Coronary artery (tissue), 2 donors: Measurements from ENCODE around the gene EHD4.

ENCODE experiments used
- DNase-seq: peaks from one replicate; pipeline ENCODE4 v3.0.0-alpha.2; 2017; ENCODE audit warnings: low spot score
- H3K27ac ChIP-seq, 2 donors: fragments of 200-600 bp; sonication (generic); one replicate each; pipeline ENCODE4 v1.5.1; 2016 to 2019
- H3K4me3 ChIP-seq: fragments of 200-600 bp; sonication (generic); 2 replicates; pipeline ENCODE4 v1.5.1; 2016; ENCODE audit warnings: mild to moderate bottlenecking, moderate library complexity
- TF ChIP-seq, protein P1 (sequence below): fragments of 200-600 bp; sonication (generic); IDR thresholded peaks from one replicate; pipeline ENCODE4 v1.5.1; 2019; ENCODE audit warnings: antibody characterized with exemption

EHD4 gene

DNA sequence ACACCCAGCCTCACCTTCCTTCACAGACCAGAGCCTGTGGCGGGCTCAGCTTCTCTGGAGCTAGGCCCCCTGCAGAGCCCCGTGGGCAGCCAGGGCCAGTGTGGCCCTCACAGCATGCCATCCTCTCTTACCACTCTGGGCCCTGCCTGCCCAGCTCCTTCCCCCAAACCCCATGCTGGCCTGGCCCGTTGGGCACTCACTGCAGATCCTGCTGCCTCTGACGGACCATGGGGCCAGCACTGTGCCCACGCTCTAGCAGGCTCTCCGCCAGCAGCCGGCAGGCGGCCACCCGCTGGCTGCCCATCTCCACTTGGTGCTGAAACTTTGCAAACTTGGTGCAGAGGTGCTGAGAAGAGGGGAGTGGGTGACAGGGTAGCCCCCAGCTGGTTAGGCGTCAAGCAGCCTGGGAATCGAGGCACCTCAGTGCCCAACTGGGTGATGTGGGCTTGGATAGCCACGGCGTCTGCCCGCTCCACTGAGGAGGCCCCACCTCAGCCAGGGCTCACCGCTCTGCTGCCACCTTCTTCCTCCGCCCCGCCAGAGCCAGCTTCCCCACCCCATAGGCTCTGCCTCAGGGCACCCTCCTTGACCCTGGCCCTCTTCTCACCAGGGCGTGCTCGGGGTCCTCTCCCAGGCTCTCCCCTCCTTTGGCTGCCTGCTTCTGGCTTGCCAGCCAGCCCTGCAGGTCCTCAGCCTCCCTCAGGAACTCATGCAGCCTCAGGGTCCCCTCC is 101.0 kb downstream of the EHD4 start:
- Histone ChIP-seq H3K27ac (no peak overlapping the region), H3K4me3 (no peak overlapping the region)
- no peak for DNase-seq
- TF ChIP-seq, protein P1, sequence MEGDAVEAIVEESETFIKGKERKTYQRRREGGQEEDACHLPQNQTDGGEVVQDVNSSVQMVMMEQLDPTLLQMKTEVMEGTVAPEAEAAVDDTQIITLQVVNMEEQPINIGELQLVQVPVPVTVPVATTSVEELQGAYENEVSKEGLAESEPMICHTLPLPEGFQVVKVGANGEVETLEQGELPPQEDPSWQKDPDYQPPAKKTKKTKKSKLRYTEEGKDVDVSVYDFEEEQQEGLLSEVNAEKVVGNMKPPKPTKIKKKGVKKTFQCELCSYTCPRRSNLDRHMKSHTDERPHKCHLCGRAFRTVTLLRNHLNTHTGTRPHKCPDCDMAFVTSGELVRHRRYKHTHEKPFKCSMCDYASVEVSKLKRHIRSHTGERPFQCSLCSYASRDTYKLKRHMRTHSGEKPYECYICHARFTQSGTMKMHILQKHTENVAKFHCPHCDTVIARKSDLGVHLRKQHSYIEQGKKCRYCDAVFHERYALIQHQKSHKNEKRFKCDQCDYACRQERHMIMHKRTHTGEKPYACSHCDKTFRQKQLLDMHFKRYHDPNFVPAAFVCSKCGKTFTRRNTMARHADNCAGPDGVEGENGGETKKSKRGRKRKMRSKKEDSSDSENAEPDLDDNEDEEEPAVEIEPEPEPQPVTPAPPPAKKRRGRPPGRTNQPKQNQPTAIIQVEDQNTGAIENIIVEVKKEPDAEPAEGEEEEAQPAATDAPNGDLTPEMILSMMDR = no peak

DNA sequence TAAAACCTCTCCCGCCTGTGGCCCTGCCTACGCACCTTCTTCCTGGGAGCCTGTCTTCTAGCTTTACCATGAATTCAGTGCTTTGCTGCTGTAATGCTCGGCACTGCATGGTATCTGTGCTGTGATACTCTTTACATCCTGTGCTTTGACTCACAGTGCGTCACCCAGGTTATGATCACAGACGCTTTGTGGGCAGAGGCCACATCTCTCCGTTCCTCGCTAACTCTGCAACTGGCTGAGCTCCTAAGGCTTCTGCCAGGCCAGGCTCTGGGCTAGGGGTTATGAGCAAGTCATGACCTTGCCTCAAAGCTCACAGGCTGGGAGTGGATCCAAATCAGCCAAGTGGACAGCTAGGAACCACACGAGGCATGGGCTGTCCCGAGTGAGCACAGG is 101.7 kb downstream of the EHD4 start:
- H3K27ac ChIP-seq = no peak overlapping the region

GRCh38 chr15:41869770-41870688 is 102.3 kb downstream of the EHD4 start:
- TF ChIP-seq, protein P1 = no peak
- no peak for DNase-seq
- H3K4me3 ChIP-seq = no peak overlapping the region
- H3K27ac ChIP-seq = no peak overlapping the region

More for the DNA sequence above, 101.7 kb downstream of the EHD4 start:
- no peak for DNase-seq
- TF ChIP-seq, protein P1 = no peak
- no peak overlapping the region for H3K4me3 ChIP-seq

- no peak for DNase-seq
- TF ChIP-seq, protein P1 = no peak
- H3K27ac ChIP-seq = no peak overlapping the region
- no peak overlapping the region for H3K4me3 ChIP-seq
Observed at GRCh38 chr15:41868321-41868720, 104.0 kb downstream of the EHD4 start.

DNA sequence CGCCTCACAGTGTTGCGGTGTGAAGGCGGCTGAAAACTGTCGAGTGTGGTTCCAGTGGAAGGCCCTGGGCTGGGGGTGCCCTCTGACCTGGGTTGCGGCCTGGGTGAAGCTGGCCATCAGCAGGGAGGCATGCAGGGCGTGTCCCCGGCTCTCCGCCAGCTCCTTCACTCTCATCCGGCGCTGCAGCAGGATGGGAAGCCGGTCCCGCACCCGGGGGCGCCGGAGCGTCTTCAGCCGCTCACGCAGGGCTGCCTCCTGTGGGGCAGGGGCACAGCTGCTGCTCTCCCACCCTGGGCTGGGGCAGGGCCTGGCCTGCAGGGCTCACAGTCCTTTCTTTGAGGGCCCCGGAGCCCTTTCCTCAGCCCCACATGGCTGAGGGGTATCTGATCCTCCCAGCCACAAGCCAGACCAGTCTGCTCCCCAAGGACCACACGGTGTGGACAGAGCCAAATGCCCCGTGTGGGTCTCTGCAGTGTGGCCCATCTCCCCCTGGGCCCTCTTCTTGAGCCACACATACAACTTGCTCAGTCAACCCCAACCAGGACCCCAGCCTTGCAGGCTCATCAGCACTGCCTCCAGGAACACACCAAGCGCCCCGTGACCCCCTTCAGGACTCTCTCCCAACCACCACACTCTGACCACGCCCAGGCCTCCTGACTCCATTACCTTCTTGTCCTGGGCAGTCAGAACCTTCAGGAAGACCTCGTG is 105.3 kb downstream of the EHD4 start:
- DNase-seq = no peak
- Histone ChIP-seq H3K27ac (no peak overlapping the region), H3K4me3 (no peak overlapping the region)
- TF ChIP-seq, protein P1 = no peak

GRCh38 chr15:41866263-41866703 is 106.1 kb downstream of the EHD4 start:
- TF ChIP-seq, protein P1 = no peak
- Histone ChIP-seq H3K27ac (no peak overlapping the region), H3K4me3 (no peak overlapping the region)
- DNase-seq = no peak
